WTC11 (cell line): ENCODE results near the gene BHLHE23. TPM values are rescaled to one million over a fixed set of nuclear protein-coding genes. Genes with fewer than 3 reads are reported as not detected.

Source experiments
- AR ChIP-seq: fragments of 250-450 bp; sonication (Bioruptor Pico); IDR thresholded peaks from 2 replicates; pipeline ENCODE4 v1.9.0; 2021; ENCODE audit warnings: mild to moderate bottlenecking
- ATF1 ChIP-seq: sonication (generic); formaldehyde crosslinking; IDR thresholded peaks from 2 replicates; pipeline ENCODE4 v1.8.1; 2023; ENCODE audit warnings: mild to moderate bottlenecking, moderate library complexity, missing genetic modification reagents
- CTCF ChIP-seq: fragments of 200-600 bp; IDR thresholded peaks from 2 replicates; pipeline ENCODE4 v1.8.0; 2022; ENCODE audit warnings: antibody characterized with exemption
- ESRRA ChIP-seq: sonication (generic); formaldehyde crosslinking; IDR thresholded peaks from 2 replicates; pipeline ENCODE4 v1.8.1; 2022; ENCODE audit warnings: mild to moderate bottlenecking, missing genetic modification reagents, borderline replicate concordance
- GABPB1 ChIP-seq: sonication (generic); formaldehyde crosslinking; IDR thresholded peaks from 2 replicates; pipeline ENCODE4 v1.8.1; 2023; ENCODE audit warnings: mild to moderate bottlenecking, missing genetic modification reagents
- GTF2I ChIP-seq: fragments of 250-450 bp; sonication (Bioruptor Pico); conservative IDR thresholded peaks from 2 replicates; pipeline ENCODE4 v1.4.0; 2021; ENCODE audit warnings: mild to moderate bottlenecking
- NFATC4 ChIP-seq: fragments of 250-450 bp; sonication (Bioruptor Pico); IDR thresholded peaks from 2 replicates; pipeline ENCODE4 v1.9.0; 2021; ENCODE audit warnings: mild to moderate bottlenecking
- NFE2L1 ChIP-seq: sonication (generic); formaldehyde crosslinking; IDR thresholded peaks from 2 replicates; pipeline ENCODE4 v1.8.1; 2023; ENCODE audit warnings: missing genetic modification reagents
- PREB ChIP-seq: sonication (generic); formaldehyde crosslinking; IDR thresholded peaks from 2 replicates; pipeline ENCODE4 v1.8.1; 2022; ENCODE audit warnings: mild to moderate bottlenecking, missing genetic modification reagents, moderate library complexity, borderline replicate concordance
- RELA ChIP-seq: sonication (generic); formaldehyde crosslinking; IDR thresholded peaks from 2 replicates; pipeline ENCODE4 v1.8.1; 2022; ENCODE audit warnings: missing genetic modification reagents, mild to moderate bottlenecking, borderline replicate concordance
- SMAD4 ChIP-seq: sonication (generic); formaldehyde crosslinking; IDR thresholded peaks from 2 replicates; pipeline ENCODE4 v1.8.0; 2022; ENCODE audit warnings: mild to moderate bottlenecking, missing genetic modification reagents
- TEAD1 ChIP-seq: sonication (generic); formaldehyde crosslinking; IDR thresholded peaks from 2 replicates; pipeline ENCODE4 v1.8.0; 2022; ENCODE audit warnings: mild to moderate bottlenecking, missing genetic modification reagents
- TEAD4 ChIP-seq: sonication (generic); formaldehyde crosslinking; IDR thresholded peaks from 2 replicates; pipeline ENCODE4 v1.8.0; 2022; ENCODE audit warnings: mild to moderate bottlenecking, missing genetic modification reagents
- ZBTB21 ChIP-seq: sonication (generic); formaldehyde crosslinking; IDR thresholded peaks from 2 replicates; pipeline ENCODE4 v1.8.1; 2023; ENCODE audit warnings: mild to moderate bottlenecking, missing genetic modification reagents, borderline replicate concordance
- ZMAT4 ChIP-seq: fragments of 250-450 bp; sonication (Bioruptor Pico); IDR thresholded peaks from 2 replicates; pipeline ENCODE4 v1.9.0; 2021; ENCODE audit warnings: mild to moderate bottlenecking
- ZNF121 ChIP-seq: sonication (generic); formaldehyde crosslinking; IDR thresholded peaks from 2 replicates; pipeline ENCODE4 v1.8.0; 2023; ENCODE audit warnings: missing genetic modification reagents
- total RNA-seq: library from RNA; stranded (reverse); gene quantifications from 3 replicates; pipeline ENCODE4 v1.2.3, GENCODE V29; 2021
- TF ChIP-seq, protein P1 (sequence below): fragments of 250-450 bp; sonication (Bioruptor Pico); IDR thresholded peaks from 2 replicates; pipeline ENCODE4 v1.9.0; 2021; ENCODE audit warnings: mild to moderate bottlenecking, borderline replicate concordance
- TF ChIP-seq, protein P2 (sequence below): sonication (generic); formaldehyde crosslinking; IDR thresholded peaks from 2 replicates; pipeline ENCODE4 v1.8.0; 2022; ENCODE audit warnings: missing genetic modification reagents
- TF ChIP-seq, protein P3 (sequence below): sonication (generic); formaldehyde crosslinking; conservative IDR thresholded peaks from 2 replicates; pipeline ENCODE4 v1.8.1; 2023; ENCODE audit warnings: mild to moderate bottlenecking, low read depth, missing genetic modification reagents, moderate library complexity
- TF ChIP-seq, protein P4 (sequence below): sonication (generic); formaldehyde crosslinking; IDR thresholded peaks from 2 replicates; pipeline ENCODE4 v1.8.1; 2023; ENCODE audit warnings: mild to moderate bottlenecking, missing genetic modification reagents, moderate library complexity

Gene BHLHE23
- total RNA-seq, 1 experiment from 2014 or later, result 1.3 TPM

DNA sequence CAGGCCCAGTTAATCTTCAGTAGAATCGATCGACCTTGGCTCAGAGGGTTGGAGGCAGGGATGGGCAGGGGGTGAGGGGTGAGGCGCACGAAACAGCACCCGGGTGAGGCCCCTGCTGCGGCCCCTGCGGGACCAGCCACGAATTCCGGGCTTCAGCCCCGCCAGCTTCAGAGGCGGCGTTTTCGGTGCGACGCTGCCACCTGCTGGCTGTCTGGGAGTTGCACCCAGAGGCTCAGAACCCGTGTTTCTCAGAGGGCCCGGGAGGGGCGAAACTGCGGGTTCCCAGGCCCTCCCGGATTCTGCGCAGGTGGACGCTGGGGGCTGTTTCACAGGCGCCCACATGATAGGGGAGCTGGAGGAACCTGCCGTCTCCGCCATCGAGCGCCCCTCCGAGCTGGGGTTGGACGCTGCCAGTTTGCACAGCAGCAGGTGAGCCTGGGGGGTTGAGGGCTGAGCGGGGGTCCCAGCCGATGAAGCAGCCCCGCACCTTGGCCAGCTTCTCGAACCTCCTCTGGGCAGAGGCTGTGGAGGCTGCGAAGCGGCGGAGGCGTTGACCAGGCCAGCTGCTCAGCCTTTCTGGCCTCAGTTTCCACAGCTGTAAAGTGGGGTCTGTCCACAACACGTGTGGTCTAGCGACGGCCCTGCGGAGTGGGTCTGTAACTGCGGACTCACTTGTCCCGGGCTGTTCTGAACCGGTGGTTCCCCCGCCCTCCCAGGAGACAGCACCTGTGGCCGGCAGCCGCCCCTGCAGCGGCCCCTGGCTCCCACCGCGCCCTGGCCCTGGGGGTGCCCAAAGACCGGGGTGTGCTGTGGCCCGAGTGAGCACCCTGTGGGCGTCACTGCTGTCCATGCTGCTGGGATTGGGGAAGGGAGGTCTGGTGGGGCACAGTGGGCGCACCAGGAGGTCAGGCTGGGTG, 2.5 kb upstream of the BHLHE23 start (continued):
- TF ChIP-seq ZNF121 (CRISPR knock-in tag) (no peak), ZMAT4 (no peak), ATF1 (CRISPR knock-in tag) (no peak), CTCF (peak; percentile 79), ZBTB21 (CRISPR knock-in tag) (no peak), NFATC4 (CRISPR knock-in tag) (no peak), SMAD4 (CRISPR knock-in tag) (no peak), GTF2I (no peak), RELA (CRISPR knock-in tag) (no peak), TEAD4 (no peak), NFE2L1 (no peak), AR (CRISPR knock-in tag) (no peak), GABPB1 (CRISPR knock-in tag) (peak; percentile 70), ESRRA (no peak), PREB (CRISPR knock-in tag) (no peak), TEAD1 (CRISPR knock-in tag) (no peak)
- TF ChIP-seq, protein P1, sequence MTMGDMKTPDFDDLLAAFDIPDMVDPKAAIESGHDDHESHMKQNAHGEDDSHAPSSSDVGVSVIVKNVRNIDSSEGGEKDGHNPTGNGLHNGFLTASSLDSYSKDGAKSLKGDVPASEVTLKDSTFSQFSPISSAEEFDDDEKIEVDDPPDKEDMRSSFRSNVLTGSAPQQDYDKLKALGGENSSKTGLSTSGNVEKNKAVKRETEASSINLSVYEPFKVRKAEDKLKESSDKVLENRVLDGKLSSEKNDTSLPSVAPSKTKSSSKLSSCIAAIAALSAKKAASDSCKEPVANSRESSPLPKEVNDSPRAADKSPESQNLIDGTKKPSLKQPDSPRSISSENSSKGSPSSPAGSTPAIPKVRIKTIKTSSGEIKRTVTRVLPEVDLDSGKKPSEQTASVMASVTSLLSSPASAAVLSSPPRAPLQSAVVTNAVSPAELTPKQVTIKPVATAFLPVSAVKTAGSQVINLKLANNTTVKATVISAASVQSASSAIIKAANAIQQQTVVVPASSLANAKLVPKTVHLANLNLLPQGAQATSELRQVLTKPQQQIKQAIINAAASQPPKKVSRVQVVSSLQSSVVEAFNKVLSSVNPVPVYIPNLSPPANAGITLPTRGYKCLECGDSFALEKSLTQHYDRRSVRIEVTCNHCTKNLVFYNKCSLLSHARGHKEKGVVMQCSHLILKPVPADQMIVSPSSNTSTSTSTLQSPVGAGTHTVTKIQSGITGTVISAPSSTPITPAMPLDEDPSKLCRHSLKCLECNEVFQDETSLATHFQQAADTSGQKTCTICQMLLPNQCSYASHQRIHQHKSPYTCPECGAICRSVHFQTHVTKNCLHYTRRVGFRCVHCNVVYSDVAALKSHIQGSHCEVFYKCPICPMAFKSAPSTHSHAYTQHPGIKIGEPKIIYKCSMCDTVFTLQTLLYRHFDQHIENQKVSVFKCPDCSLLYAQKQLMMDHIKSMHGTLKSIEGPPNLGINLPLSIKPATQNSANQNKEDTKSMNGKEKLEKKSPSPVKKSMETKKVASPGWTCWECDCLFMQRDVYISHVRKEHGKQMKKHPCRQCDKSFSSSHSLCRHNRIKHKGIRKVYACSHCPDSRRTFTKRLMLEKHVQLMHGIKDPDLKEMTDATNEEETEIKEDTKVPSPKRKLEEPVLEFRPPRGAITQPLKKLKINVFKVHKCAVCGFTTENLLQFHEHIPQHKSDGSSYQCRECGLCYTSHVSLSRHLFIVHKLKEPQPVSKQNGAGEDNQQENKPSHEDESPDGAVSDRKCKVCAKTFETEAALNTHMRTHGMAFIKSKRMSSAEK (CRISPR knock-in tag), result no peak
- TF ChIP-seq, protein P2, sequence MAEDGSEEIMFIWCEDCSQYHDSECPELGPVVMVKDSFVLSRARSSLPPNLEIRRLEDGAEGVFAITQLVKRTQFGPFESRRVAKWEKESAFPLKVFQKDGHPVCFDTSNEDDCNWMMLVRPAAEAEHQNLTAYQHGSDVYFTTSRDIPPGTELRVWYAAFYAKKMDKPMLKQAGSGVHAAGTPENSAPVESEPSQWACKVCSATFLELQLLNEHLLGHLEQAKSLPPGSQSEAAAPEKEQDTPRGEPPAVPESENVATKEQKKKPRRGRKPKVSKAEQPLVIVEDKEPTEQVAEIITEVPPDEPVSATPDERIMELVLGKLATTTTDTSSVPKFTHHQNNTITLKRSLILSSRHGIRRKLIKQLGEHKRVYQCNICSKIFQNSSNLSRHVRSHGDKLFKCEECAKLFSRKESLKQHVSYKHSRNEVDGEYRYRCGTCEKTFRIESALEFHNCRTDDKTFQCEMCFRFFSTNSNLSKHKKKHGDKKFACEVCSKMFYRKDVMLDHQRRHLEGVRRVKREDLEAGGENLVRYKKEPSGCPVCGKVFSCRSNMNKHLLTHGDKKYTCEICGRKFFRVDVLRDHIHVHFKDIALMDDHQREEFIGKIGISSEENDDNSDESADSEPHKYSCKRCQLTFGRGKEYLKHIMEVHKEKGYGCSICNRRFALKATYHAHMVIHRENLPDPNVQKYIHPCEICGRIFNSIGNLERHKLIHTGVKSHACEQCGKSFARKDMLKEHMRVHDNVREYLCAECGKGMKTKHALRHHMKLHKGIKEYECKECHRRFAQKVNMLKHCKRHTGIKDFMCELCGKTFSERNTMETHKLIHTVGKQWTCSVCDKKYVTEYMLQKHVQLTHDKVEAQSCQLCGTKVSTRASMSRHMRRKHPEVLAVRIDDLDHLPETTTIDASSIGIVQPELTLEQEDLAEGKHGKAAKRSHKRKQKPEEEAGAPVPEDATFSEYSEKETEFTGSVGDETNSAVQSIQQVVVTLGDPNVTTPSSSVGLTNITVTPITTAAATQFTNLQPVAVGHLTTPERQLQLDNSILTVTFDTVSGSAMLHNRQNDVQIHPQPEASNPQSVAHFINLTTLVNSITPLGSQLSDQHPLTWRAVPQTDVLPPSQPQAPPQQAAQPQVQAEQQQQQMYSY (CRISPR knock-in tag), result peak; percentile 43; the same call in 1 of the 2 replicates
- TF ChIP-seq, protein P3, sequence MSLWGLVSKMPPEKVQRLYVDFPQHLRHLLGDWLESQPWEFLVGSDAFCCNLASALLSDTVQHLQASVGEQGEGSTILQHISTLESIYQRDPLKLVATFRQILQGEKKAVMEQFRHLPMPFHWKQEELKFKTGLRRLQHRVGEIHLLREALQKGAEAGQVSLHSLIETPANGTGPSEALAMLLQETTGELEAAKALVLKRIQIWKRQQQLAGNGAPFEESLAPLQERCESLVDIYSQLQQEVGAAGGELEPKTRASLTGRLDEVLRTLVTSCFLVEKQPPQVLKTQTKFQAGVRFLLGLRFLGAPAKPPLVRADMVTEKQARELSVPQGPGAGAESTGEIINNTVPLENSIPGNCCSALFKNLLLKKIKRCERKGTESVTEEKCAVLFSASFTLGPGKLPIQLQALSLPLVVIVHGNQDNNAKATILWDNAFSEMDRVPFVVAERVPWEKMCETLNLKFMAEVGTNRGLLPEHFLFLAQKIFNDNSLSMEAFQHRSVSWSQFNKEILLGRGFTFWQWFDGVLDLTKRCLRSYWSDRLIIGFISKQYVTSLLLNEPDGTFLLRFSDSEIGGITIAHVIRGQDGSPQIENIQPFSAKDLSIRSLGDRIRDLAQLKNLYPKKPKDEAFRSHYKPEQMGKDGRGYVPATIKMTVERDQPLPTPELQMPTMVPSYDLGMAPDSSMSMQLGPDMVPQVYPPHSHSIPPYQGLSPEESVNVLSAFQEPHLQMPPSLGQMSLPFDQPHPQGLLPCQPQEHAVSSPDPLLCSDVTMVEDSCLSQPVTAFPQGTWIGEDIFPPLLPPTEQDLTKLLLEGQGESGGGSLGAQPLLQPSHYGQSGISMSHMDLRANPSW (CRISPR knock-in tag), result no peak
- TF ChIP-seq, protein P4, sequence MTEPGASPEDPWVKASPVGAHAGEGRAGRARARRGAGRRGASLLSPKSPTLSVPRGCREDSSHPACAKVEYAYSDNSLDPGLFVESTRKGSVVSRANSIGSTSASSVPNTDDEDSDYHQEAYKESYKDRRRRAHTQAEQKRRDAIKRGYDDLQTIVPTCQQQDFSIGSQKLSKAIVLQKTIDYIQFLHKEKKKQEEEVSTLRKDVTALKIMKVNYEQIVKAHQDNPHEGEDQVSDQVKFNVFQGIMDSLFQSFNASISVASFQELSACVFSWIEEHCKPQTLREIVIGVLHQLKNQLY, result no peak
